Measurements from ENCODE around the gene TMEM258.

TMEM258 gene

DNA sequence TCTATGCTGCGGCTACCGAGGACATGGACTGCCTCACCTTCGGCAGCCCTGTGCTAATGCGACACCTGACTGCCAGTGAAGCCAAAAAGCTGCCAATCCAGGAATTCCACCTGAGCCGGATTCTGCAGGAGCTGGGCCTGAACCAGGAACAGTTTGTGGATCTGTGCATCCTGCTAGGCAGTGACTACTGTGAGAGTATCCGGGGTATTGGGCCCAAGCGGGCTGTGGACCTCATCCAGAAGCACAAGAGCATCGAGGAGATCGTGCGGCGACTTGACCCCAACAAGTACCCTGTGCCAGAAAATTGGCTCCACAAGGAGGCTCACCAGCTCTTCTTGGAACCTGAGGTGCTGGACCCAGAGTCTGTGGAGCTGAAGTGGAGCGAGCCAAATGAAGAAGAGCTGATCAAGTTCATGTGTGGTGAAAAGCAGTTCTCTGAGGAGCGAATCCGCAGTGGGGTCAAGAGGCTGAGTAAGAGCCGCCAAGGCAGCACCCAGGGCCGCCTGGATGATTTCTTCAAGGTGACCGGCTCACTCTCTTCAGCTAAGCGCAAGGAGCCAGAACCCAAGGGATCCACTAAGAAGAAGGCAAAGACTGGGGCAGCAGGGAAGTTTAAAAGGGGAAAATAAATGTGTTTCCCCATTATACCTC lies 3.6 kb upstream of the TMEM258 start:
- in situ Hi-C loops (cut with MboI; ENCODE audit: low sequenced_read_pairs) = no loop called here

DNA sequence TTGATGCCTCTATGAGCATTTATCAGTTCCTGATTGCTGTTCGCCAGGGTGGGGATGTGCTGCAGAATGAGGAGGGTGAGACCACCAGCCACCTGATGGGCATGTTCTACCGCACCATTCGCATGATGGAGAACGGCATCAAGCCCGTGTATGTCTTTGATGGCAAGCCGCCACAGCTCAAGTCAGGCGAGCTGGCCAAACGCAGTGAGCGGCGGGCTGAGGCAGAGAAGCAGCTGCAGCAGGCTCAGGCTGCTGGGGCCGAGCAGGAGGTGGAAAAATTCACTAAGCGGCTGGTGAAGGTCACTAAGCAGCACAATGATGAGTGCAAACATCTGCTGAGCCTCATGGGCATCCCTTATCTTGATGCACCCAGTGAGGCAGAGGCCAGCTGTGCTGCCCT lies 3.1 kb upstream of the TMEM258 start:
- Histone ChIP-seq H3K27me3 (ENCODE audit: low read depth) (no peaks in the 10 kb centered on the region), H3K4me1 (peaks cover 18% of the 10 kb centered on the region), H3K9me3 (no peaks in the 10 kb centered on the region), H3K36me3 (replicated peaks) (peaks cover 51% of the 10 kb centered on the region), H3K4me3 (no peak overlapping the region)
- no peak for DNase-seq (ENCODE audit: low spot score in 2 of 2)
- in situ Hi-C loops (cut with MboI; ENCODE audit: low sequenced_read_pairs) = no loop called here

More for the DNA sequence above, 3.6 kb upstream of the TMEM258 start:
- Histone ChIP-seq H3K9me3 (no peaks in the 10 kb centered on the region), H3K36me3 (replicated peaks) (peaks cover 53% of the 10 kb centered on the region), H3K4me1 (peaks cover 18% of the 10 kb centered on the region), H3K4me3 (no peak overlapping the region), H3K27me3 (ENCODE audit: low read depth) (no peaks in the 10 kb centered on the region)
- no peak for DNase-seq (ENCODE audit: low spot score in 2 of 2)

DNA sequence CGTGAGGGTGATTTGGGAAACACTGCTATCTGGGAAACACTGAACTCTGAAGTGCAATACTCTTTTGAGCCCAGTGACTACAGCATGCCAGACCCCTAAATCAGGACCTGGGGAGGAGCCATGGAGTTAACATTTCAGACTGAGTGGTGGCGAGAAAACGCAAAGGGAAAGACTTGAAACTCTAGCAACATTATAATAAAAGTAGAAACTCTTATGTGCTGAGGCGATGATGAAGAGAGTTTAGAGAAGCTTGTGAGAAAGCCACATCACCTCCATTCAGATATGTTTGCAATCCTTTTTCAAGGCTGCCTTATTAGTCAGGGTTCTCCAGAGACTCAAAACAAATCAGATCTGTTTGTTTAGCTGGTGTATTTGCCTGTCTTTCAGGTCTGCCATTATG lies 2.2 kb upstream of the TMEM258 start:
- Histone ChIP-seq H3K36me3 (replicated peaks) (peaks cover 54% of the 10 kb centered on the region), H3K4me3 (peak overlapping the region; percentile 95), H3K27me3 (ENCODE audit: low read depth) (no peaks in the 10 kb centered on the region), H3K9me3 (no peaks in the 10 kb centered on the region), H3K4me1 (peaks cover 18% of the 10 kb centered on the region)
- DNase-seq (ENCODE audit: low spot score in 2 of 2) = no peak
- in situ Hi-C loops (cut with MboI; ENCODE audit: low sequenced_read_pairs) = no loop called here

DNA sequence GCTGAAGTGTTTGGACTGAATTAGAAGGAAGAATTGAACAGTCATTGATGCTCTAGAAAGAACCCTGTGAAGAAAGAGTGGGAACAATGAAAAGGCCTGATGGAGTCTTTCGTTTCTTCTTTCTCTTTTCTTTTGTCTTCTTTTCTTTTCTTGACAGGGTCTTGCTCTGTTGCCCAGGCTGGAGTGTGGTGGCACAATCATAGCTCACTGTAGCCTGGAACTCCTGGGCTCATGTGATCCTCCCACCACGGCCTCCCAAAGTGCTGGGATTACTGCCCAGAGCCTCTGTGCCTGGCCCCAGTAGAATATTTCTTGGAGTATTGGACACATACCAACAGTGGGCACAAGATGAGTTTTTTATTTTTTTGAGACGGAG lies 1.4 kb upstream of the TMEM258 start:
- Histone ChIP-seq H3K27me3 (ENCODE audit: low read depth) (no peaks in the 10 kb centered on the region), H3K36me3 (replicated peaks) (peaks cover 56% of the 10 kb centered on the region), H3K4me3 (peak overlapping the region; percentile 95), H3K4me1 (peaks cover 18% of the 10 kb centered on the region), H3K9me3 (no peaks in the 10 kb centered on the region)
- in situ Hi-C loops (cut with MboI; ENCODE audit: low sequenced_read_pairs) = no loop called here
- DNase-seq (ENCODE audit: low spot score in 2 of 2) = no peak

DNA sequence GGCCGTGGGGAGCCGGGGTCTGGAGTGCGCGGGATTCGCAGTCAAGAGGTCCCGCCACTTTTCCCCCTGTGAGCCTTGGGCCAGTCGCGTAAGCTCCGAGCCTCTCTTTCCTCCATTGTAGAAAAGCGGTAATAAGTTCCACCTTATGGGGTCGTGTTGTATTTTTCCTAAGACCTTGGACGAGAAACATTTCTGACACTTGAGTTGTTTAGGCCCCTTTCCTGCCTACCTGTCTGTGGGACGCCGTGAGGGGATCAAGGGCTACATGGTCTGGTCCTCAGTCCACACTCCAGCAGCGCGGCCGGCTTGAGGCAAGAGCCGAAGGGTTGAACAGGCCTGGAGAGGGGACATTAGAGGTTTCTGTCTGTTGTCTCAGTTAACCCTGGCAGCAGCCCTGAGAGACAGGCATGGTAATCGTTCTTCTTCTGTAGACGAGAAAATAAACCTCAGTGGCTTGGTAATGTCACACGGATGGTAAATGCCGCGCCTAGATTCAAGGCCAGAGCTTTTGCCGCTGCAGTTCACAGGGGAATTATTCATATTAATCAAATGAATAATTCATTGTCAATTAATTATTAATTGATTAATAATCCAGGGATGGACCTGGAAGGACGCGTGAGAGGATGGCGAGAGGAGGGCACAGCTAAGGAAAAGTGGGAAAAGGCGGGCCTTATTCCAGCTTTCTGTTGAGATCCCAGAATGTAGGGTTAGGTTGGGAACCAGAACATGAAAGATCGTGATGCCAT lies 857 bp upstream of the TMEM258 start:
- Histone ChIP-seq H3K4me3 (peak overlapping the region; percentile 95), H3K4me1 (peaks cover 18% of the 10 kb centered on the region), H3K27me3 (ENCODE audit: low read depth) (no peaks in the 10 kb centered on the region), H3K9me3 (no peaks in the 10 kb centered on the region), H3K36me3 (replicated peaks) (peaks cover 62% of the 10 kb centered on the region)
- peak in 1 of 2 experiments; percentile 31 for DNase-seq (ENCODE audit: low spot score in 2 of 2)
- in situ Hi-C loops (cut with MboI; ENCODE audit: low sequenced_read_pairs) = no loop called here

DNA sequence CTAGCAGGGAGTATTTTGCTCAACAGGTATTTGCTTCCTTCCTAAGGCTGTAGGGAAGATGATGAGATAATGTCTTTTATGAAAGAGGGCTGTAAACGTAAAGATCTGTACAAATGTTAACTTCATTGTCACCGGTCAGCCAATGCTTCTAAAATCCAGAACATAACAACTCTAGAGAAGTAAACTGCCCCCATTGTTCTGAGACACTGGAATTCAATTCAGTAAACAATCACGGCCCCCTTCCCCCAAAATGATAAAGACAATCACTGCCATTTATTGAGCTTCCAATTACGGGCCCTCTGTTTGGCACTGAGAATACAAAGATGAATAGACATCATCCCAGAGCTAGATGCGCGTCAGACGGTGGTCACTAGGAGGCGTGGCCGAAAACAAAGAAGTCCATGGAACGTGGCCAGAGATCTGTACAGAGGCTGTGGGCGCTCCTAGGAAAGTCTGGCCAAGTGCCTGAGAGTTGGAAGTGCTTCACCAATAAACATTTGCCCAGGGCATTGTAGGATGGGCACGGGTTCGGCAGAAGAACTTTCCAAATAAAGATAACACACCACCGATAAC lies 576 bp downstream of the TMEM258 start:
- DNase-seq (ENCODE audit: low spot score in 2 of 2) = peak; percentile 74 to 85

DNA sequence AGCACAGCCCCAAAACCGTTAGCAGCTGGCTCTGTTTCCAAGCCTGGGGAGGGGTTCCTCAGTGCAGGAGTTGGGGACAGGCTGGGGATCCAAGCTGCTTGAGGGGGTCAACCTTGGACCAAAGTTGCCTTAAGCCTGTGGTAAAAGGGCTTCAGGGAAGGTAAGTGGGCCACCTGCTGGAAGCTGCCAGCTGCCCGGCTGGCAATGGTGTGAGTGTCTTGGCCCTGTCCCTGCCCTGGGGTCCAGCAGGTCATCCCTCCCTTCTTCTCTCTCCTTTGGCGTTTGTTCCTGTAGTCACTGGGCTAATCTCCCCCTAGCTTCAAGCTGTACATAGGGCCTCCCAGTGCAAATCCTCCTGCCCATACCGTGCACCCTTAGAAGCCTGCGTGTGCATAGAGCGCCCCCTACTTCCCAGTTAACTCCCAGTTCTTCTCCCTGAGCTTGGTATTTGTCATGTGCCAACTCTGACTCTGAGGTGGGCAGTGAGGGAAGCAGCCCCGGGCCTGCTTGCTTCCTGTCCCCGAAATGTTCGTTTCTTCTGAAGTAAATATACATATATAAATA lies 4.4 kb downstream of the TMEM258 start:
- Histone ChIP-seq H3K4me3 (no peak overlapping the region), H3K36me3 (replicated peaks) (peaks cover 47% of the 10 kb centered on the region), H3K27me3 (ENCODE audit: low read depth) (no peaks in the 10 kb centered on the region), H3K4me1 (no peaks in the 10 kb centered on the region), H3K9me3 (no peaks in the 10 kb centered on the region)
- DNase-seq (ENCODE audit: low spot score in 2 of 2) = peak in 1 of 2 experiments; percentile 59
- in situ Hi-C loops (cut with MboI; ENCODE audit: low sequenced_read_pairs) = no loop called here

More for the DNA sequence above, 576 bp downstream of the TMEM258 start:
- in situ Hi-C loops (cut with MboI; ENCODE audit: low sequenced_read_pairs) = no loop called here
- no peaks in the 10 kb centered on the region for H3K9me3 ChIP-seq
- peak overlapping the region; percentile 95 for H3K4me3 ChIP-seq
- peaks cover 13% of the 10 kb centered on the region for H3K4me1 ChIP-seq
- no peaks in the 10 kb centered on the region for H3K27me3 ChIP-seq (ENCODE audit: low read depth)
- H3K36me3 ChIP-seq (replicated peaks) = peaks cover 70% of the 10 kb centered on the region

DNA sequence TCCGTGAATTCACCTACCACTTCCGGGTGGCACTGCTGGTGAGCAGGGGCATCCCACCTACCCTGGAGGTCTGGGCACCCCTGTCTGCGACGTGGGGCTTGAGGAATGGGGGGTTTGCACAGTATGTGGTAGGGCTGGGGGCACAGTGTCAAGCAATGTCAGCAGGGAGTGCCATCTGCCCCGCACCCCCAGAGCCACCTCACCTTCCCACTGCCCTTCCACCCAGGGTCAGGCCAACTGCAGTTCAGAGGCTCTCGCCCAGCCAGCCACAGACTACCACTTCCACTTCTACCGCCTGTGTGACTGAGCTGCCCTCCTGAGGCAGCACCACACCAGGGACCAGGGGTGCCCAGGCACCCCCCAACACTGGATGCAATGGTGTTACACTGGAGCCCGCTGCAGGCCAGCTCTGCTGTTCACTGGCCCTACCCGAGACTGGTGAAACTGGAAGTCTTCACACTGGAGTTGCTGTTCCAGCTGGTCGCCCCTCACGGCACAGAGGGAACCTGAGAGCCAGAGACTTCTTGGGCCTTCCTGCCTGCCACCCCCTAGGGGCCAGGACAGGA lies 6.5 kb downstream of the TMEM258 start:
- Histone ChIP-seq H3K27me3 (ENCODE audit: low read depth) (no peaks in the 10 kb centered on the region), H3K9me3 (no peaks in the 10 kb centered on the region), H3K36me3 (replicated peaks) (peaks cover 47% of the 10 kb centered on the region), H3K4me1 (no peaks in the 10 kb centered on the region), H3K4me3 (no peak overlapping the region)
- in situ Hi-C loops (cut with MboI; ENCODE audit: low sequenced_read_pairs) = no loop called here
- DNase-seq (ENCODE audit: low spot score in 2 of 2) = no peak

DNA sequence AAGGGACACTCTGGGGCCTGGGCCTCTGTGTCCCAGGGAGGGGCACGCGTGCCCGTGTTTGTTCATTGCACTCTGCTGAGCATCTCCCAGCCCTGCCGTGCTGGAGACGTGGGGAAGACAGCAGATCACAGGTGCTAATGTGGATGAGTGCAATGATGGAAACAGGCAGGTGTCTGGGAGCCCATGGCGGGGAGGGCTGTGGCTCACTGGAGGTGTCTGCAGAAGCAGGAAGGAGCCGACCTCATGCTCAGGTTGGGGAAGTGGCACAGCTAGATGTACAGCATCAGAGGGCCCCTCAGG lies 7.9 kb downstream of the TMEM258 start:
- peaks cover 36% of the 10 kb centered on the region for H3K36me3 ChIP-seq (replicated peaks)

DNA sequence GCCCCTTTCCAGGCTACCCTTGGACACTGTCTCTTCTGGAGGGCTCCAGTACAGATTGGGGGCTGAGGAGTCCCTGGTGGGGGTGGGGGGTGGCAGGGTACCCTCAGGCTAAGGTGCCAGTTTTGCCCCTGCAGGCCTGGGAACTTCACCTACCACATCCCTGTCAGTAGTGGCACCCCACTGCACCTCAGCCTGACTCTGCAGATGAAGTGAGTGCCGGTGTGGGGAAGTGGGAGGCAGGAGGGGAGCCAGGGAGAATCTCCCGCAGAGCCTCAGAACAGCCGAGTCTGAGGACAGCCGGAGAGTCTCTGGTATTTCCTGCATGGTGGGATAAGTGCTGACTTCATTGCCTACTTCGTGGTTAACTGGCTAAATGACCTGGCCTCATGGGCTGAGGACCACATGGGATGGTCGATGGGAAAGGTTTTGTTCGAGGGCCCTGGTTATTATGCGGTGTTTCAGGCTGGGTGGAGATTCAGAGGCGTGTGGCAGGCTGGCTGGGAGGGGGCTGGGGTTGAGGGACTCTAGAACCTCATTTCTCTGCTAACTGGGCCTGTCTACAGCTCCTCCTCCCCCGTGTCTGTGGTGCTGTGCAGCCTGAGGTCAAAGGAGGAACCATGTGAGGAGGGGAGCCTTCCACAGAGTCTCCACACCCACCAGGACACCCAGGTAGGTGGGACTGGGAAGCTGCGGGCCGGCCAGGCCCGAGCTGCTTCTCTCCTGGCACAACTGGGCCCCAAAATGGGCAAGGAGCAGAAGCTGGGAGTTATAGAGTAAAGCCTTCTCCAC lies 8.5 kb downstream of the TMEM258 start:
- DNase-seq (ENCODE audit: low spot score in 2 of 2) = no peak
- H3K27me3 ChIP-seq (ENCODE audit: low read depth) = no peaks in the 10 kb centered on the region
- in situ Hi-C loops (cut with MboI; ENCODE audit: low sequenced_read_pairs) = no loop called here
- peaks cover 30% of the 10 kb centered on the region for H3K36me3 ChIP-seq (replicated peaks)
- no peaks in the 10 kb centered on the region for H3K4me1 ChIP-seq
- no peaks in the 10 kb centered on the region for H3K9me3 ChIP-seq
- no peak overlapping the region for H3K4me3 ChIP-seq

More for the DNA sequence above, 7.9 kb downstream of the TMEM258 start:
- Histone ChIP-seq H3K9me3 (no peaks in the 10 kb centered on the region), H3K4me1 (no peaks in the 10 kb centered on the region), H3K27me3 (ENCODE audit: low read depth) (no peaks in the 10 kb centered on the region), H3K4me3 (no peak overlapping the region)
- no peak for DNase-seq (ENCODE audit: low spot score in 2 of 2)
- in situ Hi-C loops (cut with MboI; ENCODE audit: low sequenced_read_pairs) = no loop called here

DNA sequence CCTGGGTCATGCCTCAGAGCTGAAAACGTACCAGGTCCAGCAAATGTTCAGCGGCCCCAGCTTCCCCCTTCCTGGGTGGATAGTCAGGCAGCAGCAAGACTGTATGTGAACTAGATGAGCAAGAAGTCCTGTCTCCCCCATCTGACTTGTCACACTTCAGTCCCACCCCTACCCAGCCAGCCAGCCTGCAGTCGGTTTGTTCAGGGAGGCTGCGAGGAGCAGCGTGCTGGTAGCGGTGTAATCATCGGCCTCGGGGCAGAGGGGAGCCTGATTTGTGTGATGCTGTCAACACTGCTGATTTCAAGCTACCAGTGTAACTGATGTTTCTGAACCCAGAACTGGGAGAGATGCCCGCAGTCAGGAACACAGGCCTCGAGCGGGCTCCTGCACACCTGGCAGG lies 9.6 kb downstream of the TMEM258 start:
- Histone ChIP-seq H3K27me3 (ENCODE audit: low read depth) (no peaks in the 10 kb centered on the region), H3K36me3 (replicated peaks) (peaks cover 19% of the 10 kb centered on the region), H3K4me1 (no peaks in the 10 kb centered on the region), H3K4me3 (no peak overlapping the region), H3K9me3 (no peaks in the 10 kb centered on the region)
- in situ Hi-C loops (cut with MboI; ENCODE audit: low sequenced_read_pairs) = no loop called here
- DNase-seq (ENCODE audit: low spot score in 2 of 2) = no peak

DNA sequence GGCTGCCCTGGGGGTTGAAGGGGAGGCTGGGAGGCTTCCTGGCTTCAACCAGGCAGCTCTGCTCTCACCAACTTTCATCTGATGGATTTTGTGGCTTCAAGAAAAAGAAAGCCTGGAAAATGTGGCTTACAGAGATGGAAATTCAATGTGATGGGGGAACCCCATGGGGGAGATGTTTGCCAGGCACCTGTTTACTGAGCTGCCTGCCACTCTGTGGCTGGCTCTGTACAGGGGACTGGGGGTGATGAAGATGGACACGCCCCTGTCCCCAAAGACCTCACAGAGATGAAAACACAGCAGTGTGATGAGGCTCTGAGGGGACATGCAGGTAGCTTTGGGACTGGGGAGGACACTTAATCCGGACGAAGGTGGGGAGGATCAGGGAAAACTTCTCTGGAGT lies 10.1 kb downstream of the TMEM258 start:
- no peak overlapping the region for H3K4me3 ChIP-seq
- DNase-seq (ENCODE audit: low spot score in 2 of 2) = no peak
- no peaks in the 10 kb centered on the region for H3K4me1 ChIP-seq
- no peaks in the 10 kb centered on the region for H3K9me3 ChIP-seq
- in situ Hi-C loops (cut with MboI; ENCODE audit: low sequenced_read_pairs) = no loop called here
- H3K27me3 ChIP-seq (ENCODE audit: low read depth) = no peaks in the 10 kb centered on the region
- H3K36me3 ChIP-seq (replicated peaks) = peaks cover 14% of the 10 kb centered on the region

DNA sequence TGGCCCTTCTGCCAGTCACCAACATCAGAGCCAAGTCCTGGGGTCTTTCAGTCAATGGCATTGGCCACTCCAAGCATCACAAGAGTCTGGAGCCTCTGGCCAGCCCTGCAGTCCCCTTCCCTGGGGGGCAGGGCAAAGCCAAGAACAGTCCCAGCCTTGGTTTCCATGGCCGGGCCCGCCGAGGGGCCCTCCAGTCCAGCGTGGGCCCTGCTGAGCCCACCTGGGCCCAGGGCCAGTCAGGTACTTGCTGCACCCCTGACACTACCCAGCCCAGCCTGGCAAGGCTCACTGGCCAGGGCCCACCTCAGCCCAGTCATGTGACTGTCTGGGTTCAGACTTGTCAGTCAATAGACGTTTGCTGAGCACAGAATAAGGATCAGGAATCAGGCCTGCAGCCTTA lies 10.8 kb downstream of the TMEM258 start:
- in situ Hi-C loops (cut with MboI; ENCODE audit: low sequenced_read_pairs) = no loop called here

More for the DNA sequence above, 10.8 kb downstream of the TMEM258 start:
- DNase-seq (ENCODE audit: low spot score in 2 of 2) = no peak
- no peaks in the 10 kb centered on the region for H3K4me1 ChIP-seq
- peaks cover 7% of the 10 kb centered on the region for H3K36me3 ChIP-seq (replicated peaks)
- no peaks in the 10 kb centered on the region for H3K9me3 ChIP-seq
- H3K27me3 ChIP-seq (ENCODE audit: low read depth) = no peaks in the 10 kb centered on the region
- no peak overlapping the region for H3K4me3 ChIP-seq

All from HAP-1 (cell line).